Measurements from ENCODE around the gene UIMC1. TPM values are rescaled to one million over a fixed set of nuclear protein-coding genes. Genes with fewer than 3 reads are reported as not detected.

The UIMC1 gene
- total RNA-seq, 4 donors from 2014 or later: 30.0 to 34.3 (median 32.4) TPM

GRCh38 chr5:176883700-176884570, 122.6 kb downstream of the UIMC1 start:
- Histone ChIP-seq H3K27ac (no peak overlapping the region), H3K9me3 (no peaks in the 10 kb centered on the region), H3K36me3 (no peaks in the 10 kb centered on the region), H3K4me1 (no peaks in the 10 kb centered on the region), H3K4me3 (replicated peaks in 1 of 3) (no peak overlapping the region), H3K27me3 (no peaks in the 10 kb centered on the region)
- no peak for DNase-seq
- intact Hi-C loops (cut with DNase I): no loop called here
- 84 to 93% methylated on average over 11 to 17 of the region's 17 CpGs for WGBS, 2 donors
- no peak for TF ChIP-seq POLR2A (IDR thresholded peaks at IDR 0.05)
- TF ChIP-seq, protein P1, sequence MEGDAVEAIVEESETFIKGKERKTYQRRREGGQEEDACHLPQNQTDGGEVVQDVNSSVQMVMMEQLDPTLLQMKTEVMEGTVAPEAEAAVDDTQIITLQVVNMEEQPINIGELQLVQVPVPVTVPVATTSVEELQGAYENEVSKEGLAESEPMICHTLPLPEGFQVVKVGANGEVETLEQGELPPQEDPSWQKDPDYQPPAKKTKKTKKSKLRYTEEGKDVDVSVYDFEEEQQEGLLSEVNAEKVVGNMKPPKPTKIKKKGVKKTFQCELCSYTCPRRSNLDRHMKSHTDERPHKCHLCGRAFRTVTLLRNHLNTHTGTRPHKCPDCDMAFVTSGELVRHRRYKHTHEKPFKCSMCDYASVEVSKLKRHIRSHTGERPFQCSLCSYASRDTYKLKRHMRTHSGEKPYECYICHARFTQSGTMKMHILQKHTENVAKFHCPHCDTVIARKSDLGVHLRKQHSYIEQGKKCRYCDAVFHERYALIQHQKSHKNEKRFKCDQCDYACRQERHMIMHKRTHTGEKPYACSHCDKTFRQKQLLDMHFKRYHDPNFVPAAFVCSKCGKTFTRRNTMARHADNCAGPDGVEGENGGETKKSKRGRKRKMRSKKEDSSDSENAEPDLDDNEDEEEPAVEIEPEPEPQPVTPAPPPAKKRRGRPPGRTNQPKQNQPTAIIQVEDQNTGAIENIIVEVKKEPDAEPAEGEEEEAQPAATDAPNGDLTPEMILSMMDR (IDR thresholded peaks at IDR 0.05): no peak

GRCh38 chr5:176882567-176882903, 124.0 kb downstream of the UIMC1 start:
- Histone ChIP-seq H3K36me3 (no peaks in the 10 kb centered on the region), H3K4me1 (no peaks in the 10 kb centered on the region), H3K4me3 (replicated peaks in 1 of 3) (no peak overlapping the region), H3K27ac (no peak overlapping the region), H3K27me3 (no peaks in the 10 kb centered on the region), H3K9me3 (no peaks in the 10 kb centered on the region)
- 58 to 61% methylated on average over 5 to 6 of the region's 6 CpGs for WGBS, 2 donors
- no peak for TF ChIP-seq POLR2A (IDR thresholded peaks at IDR 0.05)
- TF ChIP-seq, protein P1 (IDR thresholded peaks at IDR 0.05): no peak
- no peak for DNase-seq
- intact Hi-C loops (cut with DNase I): no loop called here

DNA sequence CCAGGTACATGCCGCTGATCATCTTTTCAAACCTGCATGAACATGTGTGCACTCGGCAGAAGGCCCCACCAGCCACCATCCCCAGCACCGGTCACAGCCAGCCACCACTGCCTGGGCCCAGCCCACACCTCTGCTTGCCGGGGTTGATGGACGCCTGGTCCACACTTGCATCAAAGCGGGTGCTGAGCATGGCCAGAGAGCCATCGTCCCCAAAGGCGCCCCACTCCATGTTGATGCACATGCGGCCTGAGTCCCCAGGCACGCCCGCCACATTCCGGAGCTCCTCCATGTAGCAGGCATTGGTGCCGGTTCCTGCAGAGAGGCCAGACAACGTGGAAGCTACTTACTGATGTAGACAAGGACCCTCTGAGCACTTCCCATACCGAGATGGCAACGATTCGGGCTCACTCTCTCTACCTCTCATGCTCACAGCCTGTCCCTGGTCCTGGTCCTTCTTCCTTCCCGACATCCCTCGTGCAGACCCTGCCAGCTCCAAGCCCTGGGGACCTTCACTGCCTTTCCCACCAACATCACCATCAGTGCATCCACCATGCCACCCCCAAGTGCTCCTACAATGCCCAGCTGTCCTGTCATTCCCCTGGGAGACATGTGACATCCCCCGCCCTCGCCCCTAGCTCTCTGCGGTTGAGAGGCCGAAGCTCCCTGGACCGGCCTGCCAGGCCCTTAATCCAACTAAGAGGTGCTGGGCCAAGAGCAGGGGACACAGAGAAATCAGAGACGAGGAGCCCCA, 124.6 kb downstream of the UIMC1 start:
- no peak overlapping the region for H3K4me3 ChIP-seq (replicated peaks in 1 of 3)
- no peaks in the 10 kb centered on the region for H3K9me3 ChIP-seq
- H3K4me1 ChIP-seq: no peaks in the 10 kb centered on the region
- 76 to 86% methylated on average over 15 to 24 of the region's 25 CpGs for WGBS, 2 donors
- no peak overlapping the region for H3K27ac ChIP-seq
- intact Hi-C loops (cut with DNase I): no loop called here
- DNase-seq: no peak
- no peaks in the 10 kb centered on the region for H3K27me3 ChIP-seq
- TF ChIP-seq, protein P1 (IDR thresholded peaks at IDR 0.05): no peak
- TF ChIP-seq POLR2A (IDR thresholded peaks at IDR 0.05): no peak
- H3K36me3 ChIP-seq: no peaks in the 10 kb centered on the region

- DNase-seq: no peak
- no peaks in the 10 kb centered on the region for H3K36me3 ChIP-seq
- TF ChIP-seq POLR2A (IDR thresholded peaks at IDR 0.05): no peak
- 88 to 91% methylated on average over 14 to 21 of the region's 28 CpGs for WGBS, 2 donors
- intact Hi-C loops (cut with DNase I): no loop called here
- H3K9me3 ChIP-seq: no peaks in the 10 kb centered on the region
- H3K4me1 ChIP-seq: no peaks in the 10 kb centered on the region
- H3K27ac ChIP-seq: no peak overlapping the region
- no peaks in the 10 kb centered on the region for H3K27me3 ChIP-seq
- H3K4me3 ChIP-seq (replicated peaks in 1 of 3): no peak overlapping the region
Observed at GRCh38 chr5:176881021-176881749, 125.4 kb downstream of the UIMC1 start.

GRCh38 chr5:176880366-176881020, 126.1 kb downstream of the UIMC1 start:
- H3K4me3 ChIP-seq (replicated peaks in 1 of 3): no peak overlapping the region
- no peaks in the 10 kb centered on the region for H3K27me3 ChIP-seq
- 68 to 76% methylated on average over 23 to 24 of the region's 26 CpGs for WGBS, 2 donors
- DNase-seq: no peak
- H3K4me1 ChIP-seq: no peaks in the 10 kb centered on the region
- no peaks in the 10 kb centered on the region for H3K36me3 ChIP-seq
- TF ChIP-seq, protein P1 (IDR thresholded peaks at IDR 0.05): no peak
- intact Hi-C loops (cut with DNase I): no loop called here
- H3K9me3 ChIP-seq: no peaks in the 10 kb centered on the region
- H3K27ac ChIP-seq: no peak overlapping the region

All from thyroid gland (tissue), 4 donors.